GM10847 (cell line): ENCODE results near the gene ARSD.

Source experiments
- POLR2A ChIP-seq: IDR thresholded peaks from 2 replicates; pipeline ENCODE4 v1.6.1; 2011; ENCODE audit not compliant: insufficient read length; ENCODE audit errors: extremely low read depth

Gene ARSD

GRCh38 chrX:2871831-2872230 lies 57.3 kb downstream of the ARSD start:
- no peak for TF ChIP-seq POLR2A

- TF ChIP-seq POLR2A: no peak
Observed at GRCh38 chrX:2870650-2871049, 58.5 kb downstream of the ARSD start.

GRCh38 chrX:2867206-2867605 lies 61.9 kb downstream of the ARSD start:
- no peak for TF ChIP-seq POLR2A

- TF ChIP-seq POLR2A: no peak
Observed at GRCh38 chrX:2863646-2864045, 65.5 kb downstream of the ARSD start.

GRCh38 chrX:2862404-2862803 lies 66.7 kb downstream of the ARSD start:
- TF ChIP-seq POLR2A: no peak

GRCh38 chrX:2859197-2859797 lies 69.8 kb downstream of the ARSD start:
- no peak for TF ChIP-seq POLR2A

GRCh38 chrX:2857566-2857965 lies 71.6 kb downstream of the ARSD start:
- TF ChIP-seq POLR2A: no peak

GRCh38 chrX:2855761-2856160 lies 73.4 kb downstream of the ARSD start:
- TF ChIP-seq POLR2A: no peak

GRCh38 chrX:2854918-2855317 lies 74.2 kb downstream of the ARSD start:
- no peak for TF ChIP-seq POLR2A
